Measurements from ENCODE around the gene GOLGA6L7.
A peak's percentile ranks its signal among the peaks of the same experiment; 100 is the strongest.
"Not testable (repeated sequence)": the region's sequence is repeated elsewhere in the genome, so short reads cannot be mapped to it uniquely, and the experiment has no call there.

The GOLGA6L7 gene

DNA sequence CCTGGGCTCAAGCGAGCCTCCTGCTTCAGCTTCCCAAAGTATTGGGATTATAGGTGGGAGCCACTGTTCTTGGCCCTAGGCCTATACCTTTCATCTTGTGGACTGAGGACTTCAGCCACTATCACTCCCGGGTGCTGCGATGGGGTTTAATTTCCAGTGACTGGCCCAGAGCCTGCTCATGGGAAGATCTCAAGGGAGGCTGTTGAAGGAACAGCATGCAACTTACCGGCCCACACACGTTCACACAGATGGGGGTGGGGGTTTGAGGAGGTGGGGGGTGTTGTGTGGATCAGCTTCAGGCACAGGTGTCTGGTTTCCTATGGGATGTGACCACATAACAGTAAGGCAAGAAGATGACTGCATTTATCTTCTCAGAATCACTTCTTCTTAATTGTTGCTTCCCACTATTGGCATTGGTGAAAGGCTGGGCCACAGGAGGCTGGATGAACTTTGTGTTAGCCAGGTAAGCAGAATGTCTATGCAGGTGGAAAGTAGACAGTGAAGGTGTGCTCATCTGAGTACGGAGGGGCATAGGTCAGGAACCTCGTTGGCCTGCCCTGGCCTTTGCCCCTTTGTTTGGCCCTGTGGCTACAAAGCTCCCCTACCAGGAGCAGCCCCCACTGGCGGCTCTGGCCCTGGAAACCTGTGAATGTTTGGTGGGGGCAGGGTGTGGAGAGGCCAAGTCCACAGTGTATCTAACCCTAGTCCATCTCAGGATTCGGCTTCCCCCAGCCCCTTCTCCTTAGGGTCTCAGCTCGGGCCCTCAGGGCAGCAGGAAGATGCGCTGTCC lies 35.9 kb upstream of the GOLGA6L7 start:
- DNase-seq (ENCODE audit: low spot score) = no peak

DNA sequence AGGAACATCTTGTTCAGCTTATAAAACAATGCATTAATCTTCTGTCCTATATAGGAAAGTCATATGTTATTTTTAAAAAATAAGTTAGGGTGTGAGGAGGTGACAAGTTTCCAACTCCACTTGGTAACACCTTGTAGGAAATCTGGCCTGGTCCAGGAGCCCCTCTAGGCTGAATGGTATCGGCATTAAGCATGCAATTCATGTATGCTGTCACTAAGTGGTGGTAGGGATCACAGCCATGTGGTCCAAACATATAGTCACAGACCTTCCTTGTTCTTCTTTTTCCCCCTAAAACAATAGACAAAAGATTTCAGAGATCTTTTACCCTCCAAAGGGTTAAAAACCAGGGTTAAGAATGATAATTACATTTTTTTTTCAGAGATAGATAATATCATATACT lies 33.2 kb upstream of the GOLGA6L7 start:
- DNase-seq (ENCODE audit: low spot score) = no peak

DNA sequence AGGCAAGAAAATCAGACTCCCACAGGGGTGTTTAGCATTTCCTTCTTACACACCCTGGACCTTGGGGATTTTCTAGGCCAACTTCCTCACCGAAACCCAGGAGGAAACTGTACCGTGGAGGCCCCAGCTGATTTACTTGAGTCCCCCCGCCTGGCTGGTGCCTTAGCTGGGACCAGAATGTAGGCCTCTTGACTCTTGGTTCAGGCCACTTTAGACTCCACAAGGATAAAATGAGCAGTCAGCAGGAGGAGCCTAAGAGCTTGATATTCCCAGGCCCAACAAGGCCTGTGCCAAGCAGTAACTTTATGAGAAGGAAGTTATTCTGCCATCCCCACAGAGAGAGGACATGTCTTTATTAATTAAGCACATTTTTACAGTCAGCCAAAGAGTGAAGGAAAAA lies 32.7 kb upstream of the GOLGA6L7 start:
- no peak for DNase-seq (ENCODE audit: low spot score)

DNA sequence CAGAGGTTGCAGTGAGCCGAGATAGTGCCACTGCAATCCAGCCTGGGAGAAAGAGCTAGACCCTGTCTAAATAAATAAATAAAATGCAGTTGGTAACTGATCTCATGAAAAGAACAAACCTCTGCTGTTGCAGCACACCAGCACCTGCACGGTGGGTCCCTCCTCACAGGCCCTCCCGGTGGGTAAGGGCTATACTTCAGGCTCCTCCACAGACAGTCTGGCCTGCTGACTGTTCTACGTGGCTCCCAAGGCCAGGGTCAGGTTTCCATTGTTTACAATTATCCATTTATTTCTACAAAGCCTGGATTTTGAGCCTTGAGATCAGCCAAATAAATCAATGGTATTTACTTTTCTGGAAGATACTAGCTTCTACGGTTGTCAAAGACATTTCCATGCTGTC lies 32.2 kb upstream of the GOLGA6L7 start:
- no peak for DNase-seq (ENCODE audit: low spot score)

DNA sequence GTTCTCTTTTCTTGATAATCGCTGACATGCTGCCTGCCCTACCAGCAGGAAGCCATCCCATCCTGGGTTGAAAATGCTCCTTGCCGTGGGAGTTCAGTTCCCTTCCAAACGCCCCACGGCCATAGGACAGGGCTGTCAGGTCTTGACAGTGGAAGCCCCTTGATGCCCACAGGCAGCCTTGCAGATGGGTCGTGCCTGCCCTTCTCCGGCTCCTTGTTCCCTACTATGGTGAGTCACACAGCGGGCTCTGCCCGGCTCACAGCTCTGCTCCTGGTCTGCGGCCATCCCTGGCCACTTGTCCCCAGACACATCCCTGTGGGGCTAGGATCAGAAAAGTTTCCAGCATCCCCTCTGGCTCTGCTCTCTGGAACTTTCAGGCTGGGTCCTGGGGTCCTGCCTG lies 31.1 kb upstream of the GOLGA6L7 start:
- DNase-seq (ENCODE audit: low spot score) = no peak

DNA sequence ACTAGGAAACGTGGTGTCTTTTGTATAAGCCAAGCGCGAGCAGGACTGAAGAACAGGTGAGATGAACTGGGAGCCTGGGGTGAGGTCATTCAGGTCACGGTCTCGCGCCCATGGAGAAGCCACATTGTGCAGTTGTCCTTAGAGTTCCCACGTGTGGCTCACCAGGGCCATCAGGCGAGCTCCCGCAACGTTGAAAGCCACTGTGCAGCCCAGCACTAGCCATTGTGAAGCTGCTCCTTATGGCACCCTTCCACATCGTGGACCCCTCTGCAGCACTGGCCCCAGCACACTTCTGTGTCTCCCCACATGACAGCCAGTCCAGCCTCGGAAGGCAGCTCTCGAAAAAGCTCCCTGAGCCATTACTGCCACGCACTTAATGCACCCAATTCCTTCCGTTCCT lies 29.8 kb upstream of the GOLGA6L7 start:
- DNase-seq (ENCODE audit: low spot score) = no peak

DNA sequence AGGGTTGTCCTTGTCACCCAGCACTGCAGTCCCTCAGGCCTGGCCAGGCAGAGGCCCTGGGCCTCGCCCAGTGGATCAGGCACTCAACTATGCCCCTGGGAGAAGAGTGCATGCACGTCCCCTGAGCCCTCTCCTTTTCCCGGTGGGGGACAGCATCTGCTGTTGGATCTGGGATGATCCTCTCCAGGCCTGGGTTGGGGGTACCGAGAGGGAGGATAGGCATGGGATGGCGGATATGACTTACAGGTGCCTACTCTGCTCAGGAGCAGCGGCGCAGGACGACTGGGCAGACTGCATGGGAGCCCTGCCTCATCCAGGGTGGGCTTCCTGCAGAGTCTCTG lies 28.4 kb upstream of the GOLGA6L7 start:
- no peak for DNase-seq (ENCODE audit: low spot score)

DNA sequence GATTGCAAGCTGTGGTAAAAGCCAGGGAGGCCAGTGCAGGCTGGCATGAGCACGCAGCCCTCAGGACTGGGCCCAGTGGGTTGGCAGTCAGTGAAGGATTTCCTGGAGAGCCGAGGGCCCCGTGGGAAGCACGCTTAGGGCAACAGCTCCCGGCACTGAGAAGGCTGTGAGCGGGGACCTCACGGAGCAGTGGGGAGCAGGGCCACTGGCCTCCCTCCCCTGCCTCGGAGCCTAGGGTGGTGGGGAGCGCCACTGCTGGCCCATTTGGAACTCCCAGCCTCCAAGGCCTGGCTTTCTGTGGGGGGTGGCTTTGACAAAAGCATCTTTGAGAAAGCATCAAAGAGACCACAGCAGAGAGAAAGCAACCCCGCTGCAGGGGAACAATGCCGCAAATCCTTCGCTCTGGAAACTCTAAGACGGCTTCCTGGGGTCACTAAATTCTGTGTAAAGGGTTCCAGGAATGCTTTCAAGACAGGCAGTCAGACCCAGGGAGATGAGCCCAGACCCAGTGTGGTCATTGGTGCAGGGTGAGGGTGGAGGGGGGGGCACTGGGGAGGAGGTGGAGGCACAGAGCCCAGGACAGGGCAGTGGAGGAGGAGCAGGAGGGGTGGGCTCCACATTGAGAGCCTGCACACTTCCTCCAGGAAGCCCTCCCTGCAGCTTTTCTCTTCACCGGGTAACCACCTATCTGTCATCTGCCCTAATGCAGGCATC lies 27.8 kb upstream of the GOLGA6L7 start:
- no peak for DNase-seq (ENCODE audit: low spot score)

DNA sequence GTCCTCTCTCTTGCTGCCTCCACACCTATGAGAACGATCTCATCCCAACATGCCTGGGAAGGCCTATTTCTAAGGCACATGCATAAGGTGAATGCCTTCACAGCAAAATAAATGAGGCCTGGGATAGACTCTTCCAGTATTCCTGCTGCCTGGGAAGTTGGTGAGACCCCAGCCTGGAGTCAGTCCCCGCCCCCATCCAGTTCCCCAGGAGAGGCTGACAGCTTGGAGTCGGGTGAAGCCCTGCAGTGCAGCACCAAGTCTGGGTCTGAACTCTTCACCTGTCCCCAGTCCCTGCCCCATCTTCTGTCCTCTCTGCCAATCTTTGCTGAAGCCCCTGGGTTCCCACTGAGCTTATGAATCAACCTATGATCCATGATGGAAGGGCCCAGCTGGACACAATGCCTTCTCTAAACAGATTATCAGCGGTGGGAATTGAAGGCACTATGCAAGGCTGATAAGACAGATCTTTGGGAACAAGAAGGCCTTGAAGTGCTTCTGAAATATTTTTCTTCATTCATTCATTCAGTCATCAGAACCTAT lies 27.1 kb upstream of the GOLGA6L7 start:
- no peak for DNase-seq (ENCODE audit: low spot score)

DNA sequence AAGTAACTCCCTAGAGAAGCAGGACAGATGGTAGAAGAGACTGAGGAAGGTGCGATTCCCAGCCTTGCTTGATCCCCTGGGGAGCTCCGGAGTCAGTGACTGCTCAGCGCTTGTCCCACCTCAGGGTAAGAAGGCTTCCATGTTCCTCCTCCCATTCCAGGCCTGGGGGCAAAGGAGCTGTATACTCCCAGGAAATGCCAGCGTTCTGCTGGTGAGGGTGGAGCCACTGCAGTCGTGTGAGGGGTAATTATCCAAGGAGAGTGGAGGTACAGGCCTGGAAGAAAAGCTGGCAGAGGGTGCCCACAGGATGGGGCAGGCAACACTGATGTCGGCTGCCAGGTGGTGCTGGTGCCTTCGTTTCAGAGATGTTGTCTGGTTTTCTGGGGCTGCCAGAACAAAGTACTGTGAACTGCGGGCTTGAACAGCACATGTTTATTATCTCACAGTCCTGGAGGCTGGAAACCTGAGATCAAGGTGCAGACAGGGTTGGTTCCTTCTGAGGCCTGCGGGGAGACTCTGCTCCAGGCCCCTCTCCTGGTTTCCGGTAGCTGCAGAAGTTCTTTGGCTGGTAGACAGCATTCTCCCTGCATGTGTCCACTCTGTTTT lies 25.2 kb upstream of the GOLGA6L7 start:
- peak; percentile 37 for DNase-seq (ENCODE audit: low spot score)

DNA sequence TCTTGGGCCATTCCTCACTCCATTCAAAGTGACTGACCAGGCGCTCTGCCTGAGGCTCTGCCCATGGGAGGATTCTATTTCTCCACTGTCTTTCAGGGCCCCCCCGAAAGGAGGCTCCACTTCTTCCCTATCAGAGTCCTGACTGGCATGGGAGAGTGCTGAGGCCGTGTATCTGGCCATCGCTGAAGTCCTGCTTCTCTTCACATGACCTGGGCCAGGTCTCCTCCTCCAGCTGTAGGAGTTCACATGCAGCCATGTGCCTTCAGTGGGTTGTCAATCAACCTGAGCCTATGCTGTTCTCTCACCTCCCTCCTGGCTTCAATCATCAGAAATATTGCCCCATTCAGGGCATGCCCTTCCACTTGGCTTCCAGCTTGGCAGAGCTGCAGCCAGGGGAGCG lies 24.6 kb upstream of the GOLGA6L7 start:
- DNase-seq (ENCODE audit: low spot score) = no peak

DNA sequence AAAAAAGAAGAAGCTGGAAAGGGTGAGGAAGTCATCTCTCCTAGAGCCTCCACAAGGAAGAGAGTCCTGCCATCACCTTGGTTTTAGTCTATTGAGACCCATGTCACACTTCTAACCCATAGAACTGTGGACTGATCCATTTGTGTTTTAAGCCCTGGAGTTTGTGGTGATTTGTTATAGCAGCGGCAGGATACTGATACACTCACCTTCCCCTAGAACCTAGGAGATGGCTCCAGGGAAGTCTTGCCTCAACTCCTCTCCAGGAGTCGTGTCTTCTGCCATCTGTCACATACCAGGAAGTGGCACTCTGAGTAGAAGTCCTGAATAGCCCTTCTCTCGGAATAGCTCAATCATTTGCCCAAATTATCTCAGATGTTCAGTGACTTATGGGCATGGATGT lies 22.7 kb upstream of the GOLGA6L7 start:
- DNase-seq (ENCODE audit: low spot score) = no peak

DNA sequence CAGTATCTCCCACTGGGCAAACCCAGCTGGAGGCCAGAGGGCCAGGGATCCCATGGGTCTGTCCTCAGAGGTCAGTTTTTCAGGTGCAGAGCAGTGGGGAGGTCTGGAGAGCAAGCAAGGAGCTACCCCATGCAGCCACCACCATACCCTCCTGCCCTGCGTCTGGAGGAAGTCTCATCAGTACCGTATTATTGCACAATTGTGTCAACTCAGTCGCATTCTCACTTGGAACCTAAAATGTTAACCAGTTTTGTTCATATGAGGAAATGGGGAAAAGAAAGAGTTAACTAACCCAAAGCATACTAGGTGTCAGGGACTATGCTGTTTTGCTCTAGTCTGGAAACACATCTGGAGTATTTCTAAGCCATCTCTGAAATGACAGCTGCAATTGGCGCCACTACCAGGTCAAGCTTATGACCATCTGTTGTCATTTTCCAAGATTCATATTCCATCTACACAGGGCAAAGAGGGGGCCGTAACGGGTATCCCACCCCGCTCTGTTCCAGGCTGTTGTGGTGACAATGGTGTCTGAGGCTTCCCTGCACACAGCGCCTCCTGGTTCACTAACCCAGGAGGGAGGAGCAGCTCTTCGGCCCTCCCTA lies 20.4 kb upstream of the GOLGA6L7 start:
- no peak for DNase-seq (ENCODE audit: low spot score)

DNA sequence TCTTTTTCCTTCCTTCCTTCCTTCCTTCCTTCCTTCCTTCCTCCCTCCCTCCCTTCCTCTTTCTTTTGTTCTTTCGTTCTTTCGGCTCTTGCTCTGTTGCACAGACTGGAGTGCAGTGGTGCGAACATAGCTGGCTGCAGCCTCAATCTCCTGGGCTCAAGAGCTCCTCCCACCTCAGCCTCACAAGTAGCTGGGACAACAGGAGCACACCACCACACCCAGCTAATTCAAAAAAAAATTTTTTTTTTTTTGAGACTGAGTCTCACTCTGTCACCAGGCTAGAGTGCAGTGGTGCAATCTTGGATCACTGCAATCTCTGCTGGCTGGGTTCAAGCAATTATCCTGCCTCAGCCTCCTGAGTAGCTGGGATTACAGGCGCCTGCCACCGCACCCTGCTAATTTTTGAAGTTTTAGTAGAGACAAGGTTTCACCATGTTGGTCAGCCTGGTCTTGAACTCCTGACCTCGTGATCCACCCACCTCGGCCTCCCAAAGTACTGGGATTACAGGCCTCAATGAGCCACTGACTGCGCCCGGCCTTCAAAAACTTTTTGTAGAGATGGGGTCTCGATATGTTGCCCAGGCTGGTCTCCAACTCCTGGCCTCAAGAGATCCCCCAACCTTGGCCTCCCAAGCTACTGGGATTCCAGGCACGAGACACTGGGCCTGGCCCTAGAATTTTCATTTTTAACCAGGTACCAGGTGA lies 13.3 kb upstream of the GOLGA6L7 start:
- not testable (repeated sequence) for DNase-seq (ENCODE audit: low spot score)

DNA sequence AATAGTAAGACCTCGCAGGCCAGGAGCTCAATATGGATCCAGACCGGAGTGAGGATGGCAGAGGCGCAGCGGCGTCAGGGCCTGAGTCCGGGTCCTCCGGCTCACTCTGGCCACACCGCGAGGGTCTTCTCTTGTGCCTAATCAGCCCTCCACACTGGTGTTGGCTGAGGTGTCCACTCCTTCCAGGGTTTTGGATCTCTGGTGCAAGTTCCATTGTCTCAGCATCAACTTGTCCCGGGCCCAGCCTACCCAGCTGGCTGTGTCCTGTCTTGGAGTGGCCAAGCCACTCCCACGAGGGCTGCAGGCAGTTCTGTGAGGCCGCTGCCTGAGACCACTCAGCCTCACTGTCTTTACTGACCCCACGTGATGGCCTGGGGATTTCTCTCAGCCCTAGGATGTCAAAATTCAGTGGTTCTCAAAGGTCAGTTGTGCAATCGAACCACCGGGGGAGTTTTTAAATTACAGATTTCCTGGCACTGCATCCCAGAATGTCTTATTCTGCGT lies 12.6 kb upstream of the GOLGA6L7 start:
- no peak for DNase-seq (ENCODE audit: low spot score)

DNA sequence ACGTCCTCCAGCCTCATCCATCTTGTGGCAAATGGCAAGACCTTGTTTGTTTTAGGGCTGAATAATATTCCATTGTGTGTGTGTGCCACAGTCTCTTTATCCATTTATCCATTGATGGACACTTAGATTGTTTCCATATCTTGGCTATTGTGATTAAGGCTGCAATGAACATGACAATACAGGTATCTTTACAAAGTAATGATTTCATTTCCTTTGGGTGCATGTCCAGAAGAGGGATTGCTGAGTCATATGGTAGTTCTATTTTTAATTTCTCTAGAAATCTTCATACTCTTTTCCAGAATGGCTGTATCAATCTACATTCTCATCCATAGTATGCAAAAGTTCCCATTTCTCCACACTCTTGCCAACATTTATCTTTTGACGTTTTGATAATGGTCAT lies 6.1 kb upstream of the GOLGA6L7 start:
- not testable (repeated sequence) for DNase-seq (ENCODE audit: low spot score)

DNA sequence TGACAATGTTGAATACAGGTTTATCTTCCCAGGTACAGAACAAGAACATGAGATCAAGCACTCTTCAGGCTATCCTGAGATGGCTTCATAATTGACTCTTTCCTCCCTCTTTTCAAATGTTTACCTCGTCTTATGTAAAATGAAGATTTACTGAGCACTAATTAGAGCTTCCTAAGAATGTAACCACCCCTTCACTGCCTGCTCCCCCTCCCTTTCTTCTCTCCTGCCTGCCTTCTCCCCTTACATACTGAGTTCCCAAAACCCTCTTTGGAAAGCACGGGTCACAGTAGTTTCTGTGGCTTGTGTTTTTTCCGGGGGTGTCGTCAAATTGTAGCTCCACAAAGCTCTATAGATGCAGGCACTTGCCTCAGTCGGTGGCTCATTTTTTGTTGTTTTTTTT lies 5.2 kb upstream of the GOLGA6L7 start:
- DNase-seq (ENCODE audit: low spot score) = not testable (repeated sequence)

DNA sequence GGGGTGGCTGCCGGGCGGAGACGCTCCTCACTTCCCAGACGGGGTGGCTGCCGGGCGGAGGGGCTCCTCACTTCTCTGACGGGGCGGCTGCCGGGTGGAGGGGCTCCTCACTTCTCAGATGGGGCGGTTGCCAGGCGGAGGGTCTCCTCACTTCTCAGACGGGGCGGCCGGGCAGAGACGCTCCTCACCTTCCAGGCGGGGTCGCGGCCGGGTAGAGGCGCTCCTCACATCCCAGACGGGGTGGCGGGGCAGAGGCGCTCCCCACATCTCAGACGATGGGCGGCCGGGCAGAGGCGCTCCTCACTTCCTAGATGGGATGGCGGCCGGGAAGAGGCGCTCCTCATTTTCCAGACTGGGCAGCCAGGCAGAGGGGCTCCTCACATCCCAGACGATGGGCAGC lies 1.3 kb upstream of the GOLGA6L7 start:
- DNase-seq (ENCODE audit: low spot score) = not testable (repeated sequence)

DNA sequence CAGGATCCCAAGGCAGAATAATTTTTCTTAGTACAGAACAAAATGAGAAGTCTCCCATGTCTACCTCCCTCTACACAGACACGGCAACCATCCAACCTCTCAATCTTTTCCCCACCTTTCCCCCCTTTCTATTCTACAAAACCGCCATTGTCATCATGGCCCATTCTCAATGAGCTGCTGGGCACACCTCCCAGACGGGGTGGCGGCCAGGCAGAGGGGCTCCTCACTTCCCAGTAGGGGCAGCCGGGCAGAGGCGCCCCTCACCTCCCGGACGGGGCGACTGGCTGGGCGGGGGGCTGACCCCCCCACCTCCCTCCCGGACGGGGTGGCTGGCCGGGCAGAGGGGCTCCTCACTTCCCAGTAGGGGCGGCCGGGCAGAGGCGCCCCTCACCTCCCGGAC lies 827 bp upstream of the GOLGA6L7 start:
- not testable (repeated sequence) for DNase-seq (ENCODE audit: low spot score)

DNA sequence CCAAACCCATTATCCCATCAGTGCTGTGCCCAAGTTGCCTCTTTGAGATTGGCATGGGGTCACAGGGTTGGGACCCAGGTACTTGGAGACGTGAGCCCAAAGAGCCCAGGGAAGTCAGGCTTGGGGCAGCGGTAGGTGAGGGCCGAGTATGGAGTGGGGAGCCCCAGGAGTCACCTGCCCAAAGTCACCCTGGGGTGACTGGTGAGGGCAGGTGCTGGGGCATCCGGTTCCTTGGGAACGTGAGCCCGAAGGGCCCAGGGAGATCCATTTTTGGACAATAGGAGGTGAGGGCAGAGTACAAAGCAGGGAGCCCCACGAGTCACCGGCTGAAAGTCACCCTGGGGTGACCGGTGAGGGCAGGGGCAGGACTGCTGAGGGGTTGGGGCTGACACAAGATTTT lies 485 bp downstream of the GOLGA6L7 start:
- not testable (repeated sequence) for DNase-seq (ENCODE audit: low spot score)

DNA sequence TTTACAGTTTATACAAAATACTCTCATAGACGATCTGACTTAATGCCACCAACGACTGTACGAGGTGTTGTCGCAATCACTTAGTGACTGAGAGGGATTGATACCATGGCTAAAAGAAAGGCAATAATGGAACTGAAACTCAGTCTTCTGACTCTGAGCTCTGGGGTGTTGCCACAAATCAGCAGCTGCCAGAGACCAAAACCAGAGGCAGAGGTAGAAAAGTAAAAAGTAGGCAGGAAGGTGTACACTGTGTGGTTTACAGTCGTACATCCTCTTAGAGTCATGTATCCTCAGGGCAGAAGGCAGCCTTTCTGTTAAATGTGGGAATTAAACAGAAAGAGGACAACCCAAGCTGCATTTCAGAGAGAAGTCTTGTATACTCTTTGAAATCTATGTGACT lies 1.2 kb downstream of the GOLGA6L7 start:
- DNase-seq (ENCODE audit: low spot score) = not testable (repeated sequence)

DNA sequence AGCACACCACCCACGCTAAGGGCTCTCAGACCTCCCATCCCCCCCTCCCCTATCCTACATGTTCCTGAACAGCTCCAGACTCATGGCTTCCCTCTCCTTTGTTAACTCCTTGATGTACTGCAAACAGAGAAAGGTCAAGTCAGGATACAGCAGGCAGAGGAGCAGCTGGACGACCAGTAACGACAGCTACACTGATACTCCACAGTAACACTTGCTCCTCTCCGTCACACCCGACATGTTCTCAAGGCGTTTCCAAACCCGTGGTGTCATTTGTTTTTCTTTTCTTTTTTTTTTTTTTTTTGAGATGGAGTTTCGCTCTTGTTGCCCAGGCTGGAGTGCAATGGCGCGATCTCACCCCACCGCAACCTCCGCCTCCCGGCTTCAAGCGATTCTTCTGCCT lies 4.3 kb downstream of the GOLGA6L7 start:
- not testable (repeated sequence) for DNase-seq (ENCODE audit: low spot score)

Measured in CD4-positive, alpha-beta T cell treated with Interleukin-6 at 100 ng/mL for 8 hours (primary cell).